ENCODE results near the gene CACNG4. TPM values are rescaled to one million over a fixed set of nuclear protein-coding genes. Genes with fewer than 3 reads are reported as not detected.

Gene CACNG4
- total RNA-seq, 1 experiment from 2014 or later = not detected

- H4K20me1 ChIP-seq (ENCODE audit: insufficient read depth, low read depth, low read length) = no peaks in the 10 kb centered on the region
- H3K9ac ChIP-seq (ENCODE audit: low read length) = no peak overlapping the region
- no peak overlapping the region for H3K4me3 ChIP-seq (ENCODE audit: low read length)
- no peak overlapping the region for H2AFZ ChIP-seq (ENCODE audit: low read length)
- H3K27ac ChIP-seq (ENCODE audit: low read length) = no peak overlapping the region
- 0 out of 2 replicates have a peak, but pooled peaks cover 3% of the 10 kb centered on the region for H3K27me3 ChIP-seq (ENCODE audit: low read length)
- no peaks in the 10 kb centered on the region for H3K36me3 ChIP-seq (ENCODE audit: insufficient read depth, low read length)
- H3K9me2 ChIP-seq (replicated peaks; ENCODE audit: insufficient read depth, low read length) = no peaks in the 10 kb centered on the region
- no peaks in the 10 kb centered on the region for H3K4me1 ChIP-seq (ENCODE audit: low read length)
- H3K79me2 ChIP-seq (ENCODE audit: low read length) = no peaks in the 10 kb centered on the region
- no peak overlapping the region for H3K4me2 ChIP-seq (ENCODE audit: low read depth, low read length, poor library complexity, severe bottlenecking)
- H3K9me3 ChIP-seq (ENCODE audit: low read length) = no peaks in the 10 kb centered on the region
- no peak for DNase-seq
Observed at GRCh38 chr17:67015001-67015400, 50.5 kb downstream of the CACNG4 start.

- Histone ChIP-seq H3K79me2 (ENCODE audit: low read length) (no peaks in the 10 kb centered on the region), H3K4me3 (ENCODE audit: low read length) (no peak overlapping the region), H3K27me3 (ENCODE audit: low read length) (0 out of 2 replicates have a peak, but pooled peaks cover 3% of the 10 kb centered on the region), H3K36me3 (ENCODE audit: insufficient read depth, low read length) (no peaks in the 10 kb centered on the region), H3K9ac (ENCODE audit: low read length) (no peak overlapping the region), H2AFZ (ENCODE audit: low read length) (no peak overlapping the region), H3K9me3 (ENCODE audit: low read length) (no peaks in the 10 kb centered on the region), H3K4me1 (ENCODE audit: low read length) (no peaks in the 10 kb centered on the region), H4K20me1 (ENCODE audit: insufficient read depth, low read depth, low read length) (no peaks in the 10 kb centered on the region), H3K27ac (ENCODE audit: low read length) (no peak overlapping the region), H3K4me2 (ENCODE audit: low read depth, low read length, poor library complexity, severe bottlenecking) (no peak overlapping the region), H3K9me2 (replicated peaks; ENCODE audit: insufficient read depth, low read length) (no peaks in the 10 kb centered on the region)
- no peak for DNase-seq
Observed at GRCh38 chr17:67016039-67016762, 51.7 kb downstream of the CACNG4 start.

GRCh38 chr17:67017910-67018309, 53.4 kb downstream of the CACNG4 start:
- H3K27ac ChIP-seq (ENCODE audit: low read length) = no peak overlapping the region
- no peak overlapping the region for H3K9ac ChIP-seq (ENCODE audit: low read length)
- DNase-seq = no peak
- H3K79me2 ChIP-seq (ENCODE audit: low read length) = no peaks in the 10 kb centered on the region
- H3K4me3 ChIP-seq (ENCODE audit: low read length) = no peak overlapping the region
- H2AFZ ChIP-seq (ENCODE audit: low read length) = no peak overlapping the region
- no peaks in the 10 kb centered on the region for H3K9me2 ChIP-seq (replicated peaks; ENCODE audit: insufficient read depth, low read length)
- no peaks in the 10 kb centered on the region for H3K4me1 ChIP-seq (ENCODE audit: low read length)
- no peaks in the 10 kb centered on the region for H3K27me3 ChIP-seq (ENCODE audit: low read length)
- no peaks in the 10 kb centered on the region for H3K36me3 ChIP-seq (ENCODE audit: insufficient read depth, low read length)
- no peak overlapping the region for H3K4me2 ChIP-seq (ENCODE audit: low read depth, low read length, poor library complexity, severe bottlenecking)
- no peaks in the 10 kb centered on the region for H3K9me3 ChIP-seq (ENCODE audit: low read length)
- no peaks in the 10 kb centered on the region for H4K20me1 ChIP-seq (ENCODE audit: insufficient read depth, low read depth, low read length)

- Histone ChIP-seq H3K4me3 (ENCODE audit: low read length) (no peak overlapping the region), H3K9me2 (replicated peaks; ENCODE audit: insufficient read depth, low read length) (no peaks in the 10 kb centered on the region), H3K27me3 (ENCODE audit: low read length) (no peaks in the 10 kb centered on the region), H3K4me1 (ENCODE audit: low read length) (no peaks in the 10 kb centered on the region), H3K79me2 (ENCODE audit: low read length) (no peaks in the 10 kb centered on the region), H3K36me3 (ENCODE audit: insufficient read depth, low read length) (no peaks in the 10 kb centered on the region), H2AFZ (ENCODE audit: low read length) (no peak overlapping the region), H3K9ac (ENCODE audit: low read length) (no peak overlapping the region), H3K9me3 (ENCODE audit: low read length) (no peaks in the 10 kb centered on the region), H3K4me2 (ENCODE audit: low read depth, low read length, poor library complexity, severe bottlenecking) (no peak overlapping the region), H4K20me1 (ENCODE audit: insufficient read depth, low read depth, low read length) (no peaks in the 10 kb centered on the region), H3K27ac (ENCODE audit: low read length) (no peak overlapping the region)
- no peak for DNase-seq
Observed at GRCh38 chr17:67018471-67019434, 54.2 kb downstream of the CACNG4 start.

- Histone ChIP-seq H4K20me1 (ENCODE audit: insufficient read depth, low read depth, low read length) (no peaks in the 10 kb centered on the region), H3K9me2 (replicated peaks; ENCODE audit: insufficient read depth, low read length) (no peaks in the 10 kb centered on the region), H3K4me3 (ENCODE audit: low read length) (no peak overlapping the region), H3K27ac (ENCODE audit: low read length) (no peak overlapping the region), H3K4me1 (ENCODE audit: low read length) (no peaks in the 10 kb centered on the region), H2AFZ (ENCODE audit: low read length) (no peak overlapping the region), H3K27me3 (ENCODE audit: low read length) (no peaks in the 10 kb centered on the region), H3K36me3 (ENCODE audit: insufficient read depth, low read length) (no peaks in the 10 kb centered on the region), H3K9ac (ENCODE audit: low read length) (no peak overlapping the region), H3K9me3 (ENCODE audit: low read length) (no peaks in the 10 kb centered on the region), H3K79me2 (ENCODE audit: low read length) (no peaks in the 10 kb centered on the region), H3K4me2 (ENCODE audit: low read depth, low read length, poor library complexity, severe bottlenecking) (no peak overlapping the region)
- no peak for DNase-seq
Observed at GRCh38 chr17:67019809-67020208, 55.3 kb downstream of the CACNG4 start.

GRCh38 chr17:67020293-67020766, 55.8 kb downstream of the CACNG4 start:
- Histone ChIP-seq H3K9me2 (replicated peaks; ENCODE audit: insufficient read depth, low read length) (no peaks in the 10 kb centered on the region), H3K9me3 (ENCODE audit: low read length) (no peaks in the 10 kb centered on the region), H3K4me2 (ENCODE audit: low read depth, low read length, poor library complexity, severe bottlenecking) (no peak overlapping the region), H3K79me2 (ENCODE audit: low read length) (no peaks in the 10 kb centered on the region), H4K20me1 (ENCODE audit: insufficient read depth, low read depth, low read length) (no peaks in the 10 kb centered on the region), H3K36me3 (ENCODE audit: insufficient read depth, low read length) (no peaks in the 10 kb centered on the region), H3K4me3 (ENCODE audit: low read length) (no peak overlapping the region), H3K4me1 (ENCODE audit: low read length) (no peaks in the 10 kb centered on the region), H2AFZ (ENCODE audit: low read length) (no peak overlapping the region), H3K9ac (ENCODE audit: low read length) (no peak overlapping the region), H3K27ac (ENCODE audit: low read length) (no peak overlapping the region), H3K27me3 (ENCODE audit: low read length) (no peaks in the 10 kb centered on the region)
- no peak for DNase-seq

GRCh38 chr17:67021196-67021595, 56.7 kb downstream of the CACNG4 start:
- Histone ChIP-seq H3K27ac (ENCODE audit: low read length) (no peak overlapping the region), H2AFZ (ENCODE audit: low read length) (no peak overlapping the region), H3K9me3 (ENCODE audit: low read length) (no peaks in the 10 kb centered on the region), H3K4me1 (ENCODE audit: low read length) (no peaks in the 10 kb centered on the region), H4K20me1 (ENCODE audit: insufficient read depth, low read depth, low read length) (no peaks in the 10 kb centered on the region), H3K4me2 (ENCODE audit: low read depth, low read length, poor library complexity, severe bottlenecking) (no peak overlapping the region), H3K27me3 (ENCODE audit: low read length) (no peaks in the 10 kb centered on the region), H3K79me2 (ENCODE audit: low read length) (no peaks in the 10 kb centered on the region), H3K9ac (ENCODE audit: low read length) (no peak overlapping the region), H3K4me3 (ENCODE audit: low read length) (no peak overlapping the region), H3K36me3 (ENCODE audit: insufficient read depth, low read length) (no peaks in the 10 kb centered on the region), H3K9me2 (replicated peaks; ENCODE audit: insufficient read depth, low read length) (no peaks in the 10 kb centered on the region)
- no peak for DNase-seq

GRCh38 chr17:67021743-67022450, 57.4 kb downstream of the CACNG4 start:
- H3K4me2 ChIP-seq (ENCODE audit: low read depth, low read length, poor library complexity, severe bottlenecking) = no peak overlapping the region
- H3K4me3 ChIP-seq (ENCODE audit: low read length) = no peak overlapping the region
- no peaks in the 10 kb centered on the region for H3K4me1 ChIP-seq (ENCODE audit: low read length)
- H3K27me3 ChIP-seq (ENCODE audit: low read length) = no peaks in the 10 kb centered on the region
- DNase-seq = no peak
- H3K79me2 ChIP-seq (ENCODE audit: low read length) = no peaks in the 10 kb centered on the region
- no peaks in the 10 kb centered on the region for H3K9me3 ChIP-seq (ENCODE audit: low read length)
- H2AFZ ChIP-seq (ENCODE audit: low read length) = no peak overlapping the region
- no peak overlapping the region for H3K9ac ChIP-seq (ENCODE audit: low read length)
- no peaks in the 10 kb centered on the region for H3K36me3 ChIP-seq (ENCODE audit: insufficient read depth, low read length)
- no peaks in the 10 kb centered on the region for H4K20me1 ChIP-seq (ENCODE audit: insufficient read depth, low read depth, low read length)
- no peak overlapping the region for H3K27ac ChIP-seq (ENCODE audit: low read length)
- H3K9me2 ChIP-seq (replicated peaks; ENCODE audit: insufficient read depth, low read length) = no peaks in the 10 kb centered on the region
